ENCODE results near the gene THAP6. TPM values are rescaled to one million over a fixed set of nuclear protein-coding genes. Genes with fewer than 3 reads are reported as not detected.

The THAP6 gene
- total and polyA plus RNA-seq, 4 donors = 4.2 to 11.5 (median 7.5) TPM

- TF ChIP-seq HNF4G (IDR thresholded peaks at IDR 0.05) (no peak), FOXA2 (IDR thresholded peaks at IDR 0.05) (no peak), HNF4A (conservative IDR thresholded peaks at IDR 0.05) (no peak), ATF3 (IDR thresholded peaks at IDR 0.05) (no peak), REST (IDR thresholded peaks at IDR 0.05) (no peak), ZBTB33 (IDR thresholded peaks at IDR 0.05) (no peak), RXRA (IDR thresholded peaks at IDR 0.05) (no peak), FOXA1 (IDR thresholded peaks at IDR 0.05) (no peak), YY1 (IDR thresholded peaks at IDR 0.05) (no peak), MAX (IDR thresholded peaks at IDR 0.05) (no peak), JUND (IDR thresholded peaks at IDR 0.05) (no peak), SP1 (IDR thresholded peaks at IDR 0.05) (no peak), RAD21 (IDR thresholded peaks at IDR 0.05) (no peak), NR2F2 (IDR thresholded peaks at IDR 0.05) (no peak), EGR1 (IDR thresholded peaks at IDR 0.05; ENCODE audit: low read depth in 2 of 2) (no peak), GABPA (IDR thresholded peaks at IDR 0.05 in 1 of 2, conservative IDR thresholded peaks at IDR 0.05 in 1 of 2) (no peak)
- WGBS = 99% methylated on average over 1 of the region's 1 CpG
- H3K9me3 ChIP-seq (ENCODE audit: control insufficient read depth in 4 of 4, low read length in 3 of 4) = no peaks in the 10 kb centered on the region
- H3K27ac ChIP-seq (ENCODE audit: low read depth in 1 of 2, low read length in 2 of 2) = no peak overlapping the region
- peaks cover 0 to 1% (median 0%) of the 10 kb centered on the region in 4 donors for H3K36me3 ChIP-seq (ENCODE audit: control insufficient read depth in 4 of 4, insufficient read depth in 3 of 4, low read depth in 1 of 4, low read length in 3 of 4)
- no peaks in the 10 kb centered on the region for H3K4me1 ChIP-seq (ENCODE audit: control insufficient read depth in 4 of 4, insufficient read depth in 4 of 4, low read length in 3 of 4)
- no peak overlapping the region for H3K4me3 ChIP-seq (ENCODE audit: low read depth in 1 of 3, low read length in 3 of 3)
- H3K27me3 ChIP-seq (ENCODE audit: control insufficient read depth in 4 of 4, insufficient read depth in 4 of 4, low read length in 3 of 4) = no peaks in the 10 kb centered on the region
- DNase-seq (ENCODE audit: low spot score) = no peak
- no peak overlapping the region for H3K9ac ChIP-seq (ENCODE audit: low read depth in 1 of 2, low read length in 2 of 2)
These were observed 44.4 kb upstream of the THAP6 start for GRCh38 chr4:75469896-75470295.

- no peak for DNase-seq (ENCODE audit: low spot score)
- Histone ChIP-seq H3K9me3 (ENCODE audit: control insufficient read depth in 4 of 4, low read length in 3 of 4) (no peaks in the 10 kb centered on the region), H3K36me3 (ENCODE audit: control insufficient read depth in 4 of 4, insufficient read depth in 3 of 4, low read depth in 1 of 4, low read length in 3 of 4) (peaks cover 0 to 1% (median 0%) of the 10 kb centered on the region in 4 donors), H3K27ac (ENCODE audit: low read depth in 1 of 2, low read length in 2 of 2) (no peak overlapping the region), H3K4me3 (ENCODE audit: low read depth in 1 of 3, low read length in 3 of 3) (no peak overlapping the region), H3K27me3 (ENCODE audit: control insufficient read depth in 4 of 4, insufficient read depth in 4 of 4, low read length in 3 of 4) (no peaks in the 10 kb centered on the region), H3K4me1 (ENCODE audit: control insufficient read depth in 4 of 4, insufficient read depth in 4 of 4, low read length in 3 of 4) (no peaks in the 10 kb centered on the region), H3K9ac (ENCODE audit: low read depth in 1 of 2, low read length in 2 of 2) (no peak overlapping the region)
- WGBS = 94% methylated on average over 1 of the region's 1 CpG
- TF ChIP-seq GABPA (IDR thresholded peaks at IDR 0.05 in 1 of 2, conservative IDR thresholded peaks at IDR 0.05 in 1 of 2) = no peak
- TF ChIP-seq JUND (IDR thresholded peaks at IDR 0.05) = no peak
- no peak for TF ChIP-seq SP1 (IDR thresholded peaks at IDR 0.05)
- TF ChIP-seq REST (IDR thresholded peaks at IDR 0.05) = no peak
- TF ChIP-seq ATF3 (IDR thresholded peaks at IDR 0.05) = no peak
- TF ChIP-seq ZBTB33 (IDR thresholded peaks at IDR 0.05) = no peak
These were observed 43.5 kb upstream of the THAP6 start for GRCh38 chr4:75470738-75471137.
